DMS114 treated with DMSO at 0.1 percent for 48 hours (cell line): ENCODE data around the gene TM4SF18.
"Not testable (repeated sequence)": the region's sequence is repeated elsewhere in the genome, so short reads cannot be mapped to it uniquely, and the experiment has no call there.

ENCODE experiments used
- DNase-seq: peaks from one replicate; lab custom pipeline; 2025; ENCODE audit not compliant: unreplicated experiment; lab: John Stamatoyannopoulos, UW

The TM4SF18 gene

DNA sequence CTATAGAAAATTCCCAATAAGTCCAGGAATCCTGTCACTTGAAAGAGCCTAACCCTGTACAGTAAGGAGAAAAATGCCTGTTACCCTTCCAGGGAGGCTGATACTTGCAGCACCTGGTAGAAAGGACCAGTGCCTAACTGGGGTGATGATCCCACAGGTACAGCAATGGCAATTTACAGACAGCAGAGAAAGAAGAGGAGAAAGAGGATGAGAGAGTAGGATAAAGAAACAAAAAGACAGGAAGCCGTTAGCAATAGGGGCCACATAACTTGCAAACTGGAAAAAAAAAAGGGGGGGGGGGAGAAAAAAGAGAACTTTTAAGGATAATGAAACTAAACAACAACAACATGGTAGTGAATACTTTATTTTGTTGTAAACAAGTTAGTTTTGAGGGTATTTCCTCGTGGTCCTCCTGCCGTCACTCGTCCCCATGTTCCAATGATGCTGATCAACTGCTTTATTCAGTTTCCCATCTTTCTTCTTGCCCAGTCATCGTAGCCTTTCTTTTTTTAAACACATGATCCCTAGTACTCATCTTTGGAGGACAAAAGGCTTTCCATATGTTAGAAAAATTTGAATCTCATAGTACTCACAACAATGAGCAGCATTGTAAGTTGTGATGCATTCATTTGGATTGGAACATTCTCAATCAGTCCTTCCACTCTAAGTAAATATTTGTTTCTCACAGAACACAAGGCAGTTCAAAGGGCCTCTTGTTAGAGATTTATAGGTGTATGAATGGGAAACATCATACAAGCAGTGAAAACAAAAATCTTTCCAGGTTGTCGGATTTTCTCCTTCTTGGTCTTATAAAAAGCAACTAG, 35.5 kb upstream of the TM4SF18 start:
- DNase-seq = no peak

DNA sequence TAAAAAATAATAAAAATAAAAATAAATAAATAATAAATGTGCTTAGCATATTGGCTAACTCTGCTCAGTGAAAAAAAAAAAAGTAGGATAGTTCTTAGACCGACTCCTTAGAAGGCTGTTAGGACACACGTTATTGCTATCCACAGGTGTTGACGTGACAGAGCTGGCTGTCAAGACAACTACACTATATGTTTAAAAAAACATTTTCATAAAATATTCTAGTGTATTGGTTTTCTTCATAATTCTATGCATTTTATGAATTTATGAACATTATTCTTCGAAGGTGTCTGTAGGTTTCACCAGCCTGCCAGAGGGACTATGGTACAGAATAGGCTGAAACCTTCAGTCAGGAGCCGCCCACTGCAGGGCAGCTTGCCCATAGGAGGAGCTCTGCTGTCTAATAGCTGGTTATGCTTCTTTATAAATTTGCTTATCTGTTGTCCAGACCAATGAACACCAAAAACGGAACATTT, 34.8 kb upstream of the TM4SF18 start:
- no peak for DNase-seq

DNA sequence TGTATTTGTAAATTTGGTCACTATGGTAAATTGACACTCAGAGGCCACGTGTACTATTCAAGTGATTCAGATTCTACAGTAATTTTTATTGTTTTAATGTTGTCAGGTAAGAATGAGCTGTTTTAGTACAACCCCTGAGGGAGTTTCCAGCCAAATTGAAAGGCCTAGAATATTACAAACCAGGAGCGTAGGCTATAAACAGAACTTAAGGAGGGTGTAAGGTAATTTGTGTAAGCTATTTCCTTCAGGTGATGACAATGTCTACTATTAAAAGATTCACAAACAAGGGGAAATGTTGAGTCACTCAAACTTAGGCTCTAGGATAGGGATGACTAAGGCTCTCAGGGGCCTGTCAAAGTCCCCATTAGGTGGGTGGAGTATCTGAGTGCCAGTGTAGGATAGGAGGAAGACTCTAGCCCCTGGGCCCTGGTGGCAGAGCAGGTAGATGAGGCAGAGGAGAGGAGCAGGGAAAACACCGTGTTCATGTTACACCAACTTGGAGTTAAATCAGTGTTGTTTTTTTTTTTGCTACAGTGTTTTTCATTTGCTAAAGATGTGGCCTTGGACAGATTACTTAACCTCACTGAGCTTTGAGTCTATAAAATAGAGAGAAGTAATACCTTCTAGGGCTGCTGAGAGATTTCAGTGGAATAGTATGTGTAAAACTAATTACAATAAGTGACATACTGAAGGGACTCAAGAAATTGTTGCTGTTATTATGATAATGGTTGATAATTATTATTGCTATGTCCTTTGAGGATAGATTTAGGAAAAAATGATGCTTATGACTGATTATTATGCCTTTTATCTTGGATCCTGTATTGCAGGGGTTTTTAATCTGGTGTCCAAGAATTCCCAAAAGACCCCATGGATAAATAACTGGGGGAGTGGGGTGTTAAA, 33.8 kb upstream of the TM4SF18 start:
- no peak for DNase-seq

DNA sequence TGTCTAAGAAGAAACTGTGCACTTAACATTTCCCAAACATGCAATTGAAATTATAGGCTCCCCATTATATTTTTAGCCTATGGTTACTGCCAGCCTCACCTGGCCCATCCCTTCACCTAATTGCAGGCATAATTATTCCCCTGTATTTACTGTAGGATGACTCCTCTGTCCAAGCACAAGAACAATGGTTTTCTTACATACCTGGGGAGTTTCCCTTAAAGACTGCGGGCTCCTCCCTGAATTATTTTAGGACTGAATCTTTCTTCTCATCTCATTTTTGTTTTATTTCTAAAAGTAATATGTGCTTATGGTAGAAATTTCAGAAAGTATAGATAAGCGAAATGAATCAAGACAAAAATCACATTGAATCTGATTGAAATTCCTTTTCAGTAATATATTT, 32.6 kb upstream of the TM4SF18 start:
- no peak for DNase-seq

DNA sequence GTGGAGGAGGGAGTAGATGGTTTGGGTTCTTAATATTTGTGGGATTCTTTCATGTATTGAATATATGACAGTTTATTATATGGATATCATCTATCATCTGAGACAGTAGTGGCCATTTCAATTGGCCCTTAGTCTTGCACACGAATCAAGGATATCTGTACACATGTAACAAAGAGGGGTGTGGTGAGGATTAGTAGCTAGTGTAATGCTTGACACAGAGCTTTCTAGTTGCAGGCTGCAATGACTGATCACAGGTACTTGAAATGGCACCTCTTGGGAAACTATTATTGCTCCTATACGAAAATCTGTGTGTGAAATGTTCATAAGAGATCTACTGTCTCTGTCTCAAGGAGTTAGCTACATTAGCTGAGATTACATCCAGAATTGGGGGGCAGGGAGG, 31.2 kb upstream of the TM4SF18 start:
- no peak for DNase-seq

DNA sequence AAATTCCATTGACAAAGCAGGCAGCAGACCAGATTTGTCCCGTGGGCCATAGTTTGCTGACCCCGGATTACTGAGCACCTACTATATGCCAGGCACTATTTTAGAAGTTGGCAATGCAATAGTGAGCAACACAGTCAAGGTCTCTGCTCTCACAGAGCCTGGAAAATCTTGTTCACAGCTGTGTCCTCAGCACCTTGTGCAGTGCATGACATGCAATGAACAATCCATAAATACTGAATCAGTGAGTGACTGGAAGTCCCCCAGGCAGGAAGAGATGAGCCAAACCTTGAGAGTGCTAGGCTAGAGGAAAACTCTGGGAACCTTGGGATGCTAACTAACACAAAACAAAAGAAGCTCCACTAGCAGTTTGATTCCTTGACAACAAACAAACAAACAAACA, 29.6 kb upstream of the TM4SF18 start:
- no peak for DNase-seq

DNA sequence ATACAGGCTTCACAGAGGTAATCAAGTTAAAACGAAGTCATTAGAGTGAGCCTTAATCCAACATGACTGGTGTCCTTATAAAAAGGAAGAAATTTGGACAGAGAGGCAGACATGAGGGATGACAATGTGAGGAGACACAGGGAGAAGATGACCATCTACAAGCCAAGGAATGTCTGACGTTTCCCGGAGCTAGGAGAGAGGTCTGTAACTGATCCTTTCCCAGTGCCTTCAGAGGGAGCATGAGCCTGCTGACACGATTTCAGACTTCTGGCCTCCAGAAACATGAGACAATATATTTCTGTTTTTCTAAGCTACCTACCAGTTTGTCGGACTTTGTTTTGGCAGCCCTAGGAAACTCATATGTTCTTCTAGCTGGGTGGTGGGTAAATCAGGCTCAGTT, 28.9 kb upstream of the TM4SF18 start:
- DNase-seq = no peak

DNA sequence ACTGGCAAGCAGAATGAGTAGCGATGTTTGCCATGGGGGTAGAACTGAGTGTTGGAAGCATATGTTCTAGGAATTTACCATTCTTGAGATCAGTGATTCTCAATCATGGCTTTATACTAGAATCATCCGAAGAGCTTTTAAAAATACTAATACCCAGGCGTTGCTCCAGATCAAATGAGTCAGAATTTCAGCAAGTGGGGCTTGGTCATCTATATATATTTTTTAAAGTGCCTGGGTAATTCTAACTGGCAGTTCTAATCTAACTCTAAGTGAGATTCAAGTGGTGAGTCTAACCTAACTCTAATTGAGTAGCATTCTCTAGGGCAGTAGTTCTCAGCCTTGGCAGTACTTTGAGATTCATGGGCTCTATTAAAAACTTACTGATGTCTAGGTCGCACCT, 23.2 kb upstream of the TM4SF18 start:
- DNase-seq = no peak

DNA sequence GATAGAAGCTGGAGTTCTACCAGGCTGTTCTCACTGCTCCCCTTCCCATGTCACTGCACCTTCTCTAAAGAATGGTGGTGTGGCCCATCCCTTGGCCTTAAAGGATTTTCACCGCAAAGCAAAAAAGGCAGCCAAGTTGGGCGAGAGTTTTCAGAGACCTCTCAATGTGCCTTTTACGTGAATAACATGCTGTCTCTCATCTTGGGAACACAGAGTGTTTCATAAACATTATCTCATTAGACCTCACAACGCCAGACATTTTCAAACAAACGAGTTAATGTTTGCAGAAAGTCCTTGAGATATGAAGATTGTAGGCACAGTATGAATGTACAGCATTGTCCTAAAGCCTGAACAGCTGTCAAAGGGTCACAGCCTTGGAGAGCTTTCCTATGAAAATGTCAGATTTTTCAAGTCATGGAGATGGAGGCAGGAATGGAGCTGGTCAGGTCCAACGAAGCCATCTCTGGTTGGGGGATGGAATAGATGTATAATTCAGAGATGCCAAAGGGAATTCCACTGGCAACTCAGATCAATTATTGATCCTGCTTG, 22.7 kb upstream of the TM4SF18 start:
- no peak for DNase-seq

DNA sequence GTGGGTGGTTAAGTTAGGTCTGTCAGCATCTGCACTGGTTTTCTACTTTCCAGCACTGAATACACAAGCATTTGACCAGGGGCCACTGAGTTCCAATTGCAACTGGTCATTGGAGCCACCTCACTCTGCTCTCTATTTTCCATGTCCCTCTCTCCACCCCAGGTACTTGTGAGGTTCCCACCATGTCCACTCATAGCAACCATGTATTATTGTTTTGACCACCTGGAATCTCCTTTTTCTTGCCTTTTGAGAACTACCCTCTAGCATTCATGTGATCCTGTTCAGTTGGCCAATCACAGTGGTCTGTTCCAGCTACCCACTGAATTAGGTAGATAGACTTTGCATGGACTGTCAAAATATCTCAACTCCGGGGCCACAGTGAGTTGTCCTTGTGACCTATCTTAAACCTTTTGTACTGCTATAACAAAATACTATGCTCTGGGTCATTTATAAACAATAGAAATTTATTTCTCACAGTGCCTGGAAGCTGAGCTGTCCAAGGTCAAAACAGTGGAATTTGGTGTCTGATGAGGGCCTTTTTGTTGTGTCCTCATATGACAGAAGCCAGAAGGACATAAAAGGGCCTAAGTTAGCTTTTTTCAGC, 20.2 kb upstream of the TM4SF18 start:
- DNase-seq = no peak

DNA sequence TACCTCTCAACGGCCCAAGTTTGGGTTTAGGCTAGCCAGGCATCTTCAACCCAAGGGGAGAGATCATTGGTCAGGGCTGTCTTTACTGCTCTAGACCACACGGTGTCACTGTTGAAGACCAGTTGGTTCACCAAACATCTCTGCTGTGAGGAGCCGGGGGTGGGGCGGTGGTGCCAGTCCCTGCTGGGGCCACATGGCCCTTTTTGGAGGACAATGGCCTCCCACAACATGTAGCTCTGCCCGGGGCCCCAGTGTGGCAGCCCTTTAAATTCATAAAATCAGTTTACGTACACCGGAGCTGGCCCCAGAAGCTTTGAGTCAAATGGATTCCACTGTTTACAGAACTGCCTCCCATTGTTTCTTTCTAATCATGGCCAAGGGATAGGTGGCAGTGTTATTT, 19.1 kb upstream of the TM4SF18 start:
- no peak for DNase-seq

DNA sequence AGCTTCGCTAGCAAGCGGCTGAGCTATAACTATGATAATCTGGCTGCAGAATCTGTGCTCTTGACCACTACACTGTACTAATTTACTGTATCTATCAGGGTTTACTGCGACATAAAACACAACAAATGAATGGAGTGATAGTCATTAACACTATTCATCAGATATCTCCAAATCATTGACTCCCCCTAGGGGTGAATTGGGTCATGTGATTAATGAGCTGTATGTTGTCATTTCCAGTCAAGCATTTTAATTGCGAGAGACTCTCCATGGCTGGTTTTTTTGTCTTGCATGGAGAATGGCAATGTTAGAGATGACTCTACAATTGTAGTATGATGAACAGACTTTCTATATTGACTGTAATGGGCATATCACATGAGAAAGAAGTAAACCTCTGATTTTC, 10.5 kb upstream of the TM4SF18 start:
- DNase-seq = no peak

DNA sequence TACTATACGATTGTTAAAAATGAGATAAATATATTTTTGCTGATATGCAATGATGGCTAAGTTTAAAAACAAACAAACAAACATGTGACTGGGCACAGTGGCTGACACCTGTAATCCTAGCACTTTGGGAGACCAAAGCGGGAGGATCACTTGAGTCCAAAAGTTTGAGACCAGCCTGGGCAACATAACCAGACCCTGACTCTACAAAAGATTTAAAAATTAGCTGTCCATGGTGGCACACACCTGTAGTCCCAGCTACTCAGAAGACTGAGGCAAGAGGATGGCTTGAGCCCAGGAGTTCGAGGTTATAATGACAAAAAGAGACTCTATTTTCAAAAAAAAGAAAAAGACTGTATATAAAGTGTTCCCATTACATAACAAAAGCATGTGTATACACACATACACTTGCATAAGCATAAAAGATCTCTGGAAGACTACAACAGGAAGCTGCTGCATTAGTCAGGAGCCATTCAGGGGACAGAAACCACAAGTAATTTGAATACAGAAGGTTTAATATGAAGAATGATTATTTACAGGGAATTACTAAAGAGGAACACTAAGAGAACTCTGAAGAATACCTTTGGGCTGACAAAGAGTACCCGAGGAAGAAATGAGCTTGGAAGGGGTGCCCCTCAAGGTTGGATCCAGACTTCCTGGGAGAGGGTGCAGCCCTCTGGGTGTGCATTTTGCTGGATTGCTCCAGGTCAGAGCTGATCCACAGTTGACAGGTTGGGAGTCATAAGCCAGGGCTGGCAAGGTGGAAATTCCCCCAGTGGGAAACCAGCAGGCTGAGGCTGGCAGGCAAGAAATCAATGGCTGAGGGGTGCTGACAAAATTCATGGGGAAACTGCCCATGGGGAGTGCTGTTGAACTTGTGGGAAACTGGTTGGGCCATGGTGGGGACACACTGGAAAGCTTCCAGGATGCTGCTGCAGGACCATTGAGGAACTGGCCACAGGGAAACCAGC, 9.3 kb upstream of the TM4SF18 start:
- DNase-seq = no peak

DNA sequence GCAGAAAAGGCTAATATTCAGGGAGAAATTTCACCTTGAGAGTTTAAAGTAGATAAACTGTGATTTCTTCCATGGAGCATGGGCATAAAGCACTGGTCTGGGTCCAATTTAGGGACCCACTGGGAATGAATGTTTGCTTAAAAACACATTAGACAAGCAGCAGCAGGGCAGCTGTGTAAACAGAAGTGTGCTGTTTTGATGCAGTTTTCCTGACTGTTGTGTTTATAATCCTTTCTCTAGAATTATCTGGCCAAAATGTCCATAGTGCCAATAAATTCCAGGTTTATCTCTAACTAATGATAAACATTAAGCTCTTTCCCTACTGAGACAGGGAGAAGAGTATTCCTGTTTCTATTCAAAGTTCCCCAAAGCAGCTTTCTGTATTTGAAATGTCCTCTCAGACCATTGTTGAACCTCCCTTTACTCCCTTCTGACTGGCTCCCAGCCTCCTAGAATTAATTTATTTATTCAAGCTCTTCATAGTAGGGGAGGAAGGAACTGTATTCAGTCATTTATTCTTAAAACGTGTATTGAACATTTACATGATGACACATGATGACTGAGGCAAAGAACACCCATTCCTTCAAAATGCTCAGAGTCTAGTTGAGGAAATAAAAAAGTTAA, 7.0 kb upstream of the TM4SF18 start:
- DNase-seq = no peak

DNA sequence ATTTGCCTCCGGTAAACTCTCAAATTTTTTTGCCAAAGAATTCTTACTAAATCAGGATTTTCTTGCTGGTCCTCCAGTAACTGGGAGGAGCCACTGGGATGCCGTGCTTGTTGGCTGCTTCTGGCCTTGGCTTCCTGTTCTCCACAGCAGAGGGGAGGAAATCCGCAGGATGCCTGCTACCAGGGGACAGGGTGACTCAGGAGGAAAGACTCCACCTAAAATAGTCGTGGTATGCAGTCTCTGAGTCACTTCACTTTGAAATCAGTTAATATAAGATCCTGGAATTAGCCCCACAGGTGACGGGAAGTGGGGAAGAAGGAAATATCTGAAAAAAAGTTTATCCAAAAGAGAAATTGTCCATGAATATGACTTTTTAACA, 6.5 kb upstream of the TM4SF18 start:
- DNase-seq = no peak

DNA sequence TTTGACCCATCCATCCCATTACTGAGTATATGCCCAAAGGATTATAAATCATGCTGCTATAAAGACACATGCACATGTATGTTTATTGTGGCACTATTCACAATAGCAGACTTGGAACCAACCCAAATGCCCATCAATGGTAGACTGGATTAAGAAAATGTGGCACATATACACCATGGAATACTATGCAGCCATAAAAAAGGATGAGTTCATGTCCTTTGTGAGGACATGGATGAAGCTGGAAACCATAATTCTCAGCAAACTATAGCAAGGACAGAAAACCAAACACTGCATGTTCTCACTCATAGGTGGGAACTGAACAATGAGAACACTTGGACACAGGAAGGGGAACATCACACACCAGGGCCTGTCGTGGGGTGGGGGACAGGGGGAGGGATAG, 4.0 kb upstream of the TM4SF18 start:
- not testable (repeated sequence) for DNase-seq

DNA sequence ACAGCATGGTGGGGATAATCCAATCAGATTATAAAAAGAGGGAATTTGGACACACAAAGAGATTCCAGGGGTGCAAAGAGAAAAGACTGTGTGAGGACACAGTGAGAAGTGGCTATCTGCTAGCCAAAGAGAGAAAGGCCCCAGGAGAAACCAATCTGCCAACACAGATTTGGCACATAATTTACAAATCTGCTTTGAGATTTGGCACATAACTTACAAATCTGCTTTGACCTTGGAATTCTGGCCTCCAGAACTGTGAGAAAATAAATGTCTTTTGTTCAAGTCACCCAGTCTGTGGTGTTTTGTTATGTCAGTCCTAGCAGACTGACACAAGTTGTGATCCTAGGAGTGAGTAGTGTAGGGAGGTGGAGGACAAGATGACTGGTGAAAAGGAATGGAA, 3.5 kb upstream of the TM4SF18 start:
- DNase-seq = no peak

DNA sequence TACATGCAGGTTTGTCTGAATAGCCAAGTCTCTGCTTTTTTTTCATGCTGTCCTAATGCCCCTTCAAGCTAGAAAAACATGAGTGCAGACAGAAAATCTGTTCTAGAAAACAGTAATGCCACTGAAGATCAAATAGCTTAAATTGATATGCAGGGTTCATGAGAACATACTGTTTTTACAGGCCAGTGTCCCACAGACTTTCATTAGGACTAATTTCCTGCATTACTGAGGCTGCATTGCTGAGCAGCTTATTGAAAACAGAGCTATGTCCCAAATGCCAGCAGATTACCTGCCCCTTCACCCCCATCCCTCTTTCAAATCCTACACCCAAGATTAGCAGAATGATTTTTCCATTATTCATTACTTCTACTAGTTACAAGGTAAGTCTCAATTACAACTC, 665 bp downstream of the TM4SF18 start:
- no peak for DNase-seq

DNA sequence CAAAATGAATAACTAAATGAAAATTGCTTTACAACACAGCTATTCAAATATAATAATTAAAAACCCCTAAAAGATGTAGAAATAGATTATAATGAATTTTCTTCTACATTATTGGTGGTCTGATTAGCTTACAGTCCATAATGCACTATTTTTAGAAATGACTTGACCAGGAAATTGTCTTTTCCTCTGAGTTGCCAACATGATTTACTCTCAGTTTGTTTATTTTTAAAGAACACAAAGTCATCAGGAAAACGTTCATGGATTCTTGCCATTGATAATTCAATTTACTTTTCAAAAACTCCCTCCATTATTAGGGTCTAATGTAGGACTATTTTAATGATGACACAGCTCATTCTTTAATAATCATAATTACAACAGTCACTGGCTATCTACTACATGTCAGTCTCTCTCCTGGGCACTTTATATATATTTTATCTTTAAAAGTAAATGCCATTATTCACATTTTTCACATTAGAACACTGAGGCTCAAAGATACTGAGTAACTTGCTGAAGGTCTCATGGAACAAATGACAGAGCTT, 1.1 kb downstream of the TM4SF18 start:
- DNase-seq = no peak

DNA sequence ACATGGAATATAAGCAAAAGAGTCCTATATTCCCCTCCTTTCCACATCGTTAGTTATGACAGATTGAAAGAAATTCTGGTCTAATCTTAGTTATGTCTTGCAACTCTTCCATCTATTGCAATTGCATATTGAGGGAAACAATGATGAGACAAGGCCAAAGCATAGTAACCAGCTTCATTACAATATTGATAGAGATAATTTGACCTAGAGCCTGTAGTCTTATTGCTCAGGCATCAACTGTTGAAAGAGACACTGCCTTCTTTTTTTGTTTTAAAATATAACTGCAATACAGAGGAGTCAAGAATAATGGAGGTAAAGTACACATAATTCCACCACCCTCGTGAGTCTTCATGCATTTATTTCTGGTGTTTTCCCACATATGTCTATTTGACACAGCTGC, 2.0 kb downstream of the TM4SF18 start:
- no peak for DNase-seq
